Stimulated activated CD8-positive, alpha-beta memory T cell treated with anti-CD3 and anti-CD28 coated beads, Interleukin-2, amount 100 ng/mL, for 1 hour (primary cell): ENCODE results near the gene HAPLN3.

ENCODE experiments used
- DNase-seq, 2 donors: peaks; one replicate each; pipeline ENCODE4 v3.0.0-alpha.2; 2020; ENCODE audit warnings: low read depth in 2 of 2

HAPLN3 gene

DNA sequence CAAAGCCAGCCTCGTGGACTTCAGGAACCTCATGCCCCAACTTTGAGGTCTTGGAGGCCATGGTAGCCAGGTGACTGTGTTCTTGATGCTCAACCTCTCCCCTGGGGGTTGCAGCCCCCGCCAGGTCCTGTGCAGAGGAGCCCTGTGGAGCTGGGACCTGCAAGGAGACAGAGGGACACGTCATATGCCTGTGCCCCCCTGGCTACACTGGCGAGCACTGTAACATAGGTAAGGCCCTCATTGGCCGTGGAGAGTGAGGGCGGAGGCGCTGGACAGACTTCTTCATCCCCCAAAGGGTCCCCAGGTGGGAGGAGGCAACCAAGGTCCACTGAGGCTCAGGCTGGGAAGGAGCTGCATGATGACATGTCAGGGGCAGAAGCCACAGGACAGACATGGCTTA is 35.1 kb downstream of the HAPLN3 start:
- DNase-seq, result no peak

DNA sequence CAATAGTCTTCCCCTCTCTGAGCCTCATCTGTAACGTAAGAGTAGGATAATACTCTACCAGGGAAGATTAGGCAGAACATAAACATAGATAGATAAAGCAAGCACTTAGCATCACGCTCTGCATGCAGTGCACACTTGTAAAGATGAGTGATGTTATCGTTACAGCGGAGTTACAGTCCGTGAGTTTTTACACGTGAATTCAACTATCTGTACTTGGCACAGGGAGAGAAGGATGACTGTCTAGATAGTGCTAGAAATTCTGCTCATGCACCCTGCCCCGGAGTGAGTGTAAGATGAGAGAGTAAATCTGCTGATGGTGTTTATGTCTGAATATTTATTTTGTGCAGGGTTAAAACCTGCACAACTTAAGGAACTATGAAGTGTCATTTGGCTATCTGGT is 35.8 kb downstream of the HAPLN3 start:
- no peak for DNase-seq

DNA sequence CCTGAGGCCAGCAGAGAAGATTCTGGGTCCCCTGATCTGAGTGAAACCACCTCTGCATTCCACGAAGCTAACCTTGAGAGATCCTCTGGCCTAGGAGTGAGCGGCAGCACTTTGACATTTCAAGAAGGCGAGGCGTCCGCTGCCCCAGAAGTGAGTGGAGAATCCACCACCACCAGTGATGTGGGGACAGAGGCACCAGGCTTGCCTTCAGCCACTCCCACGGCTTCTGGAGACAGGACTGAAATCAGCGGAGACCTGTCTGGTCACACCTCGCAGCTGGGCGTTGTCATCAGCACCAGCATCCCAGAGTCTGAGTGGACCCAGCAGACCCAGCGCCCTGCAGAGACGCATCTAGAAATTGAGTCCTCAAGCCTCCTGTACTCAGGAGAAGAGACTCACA is 36.4 kb downstream of the HAPLN3 start:
- no peak for DNase-seq

DNA sequence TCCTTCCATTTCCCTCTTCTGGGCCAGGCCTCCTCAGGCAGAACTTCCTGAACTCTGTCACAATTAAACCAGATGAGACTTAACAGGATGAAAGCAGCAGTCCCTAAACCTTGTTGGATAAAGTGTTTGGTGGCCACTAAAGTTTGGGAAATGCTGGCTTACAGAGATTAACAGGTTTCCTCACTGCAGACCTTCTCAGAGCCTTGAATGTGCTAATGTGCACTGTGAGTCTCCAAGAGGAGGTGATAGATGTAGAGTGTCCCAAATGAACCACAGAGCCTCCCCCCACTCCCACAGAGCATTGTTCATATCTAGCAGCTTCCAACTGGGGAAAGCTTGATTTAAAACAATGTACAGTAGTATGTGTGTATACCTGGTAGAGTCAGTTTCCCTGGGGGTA is 42.9 kb downstream of the HAPLN3 start:
- no peak for DNase-seq

DNA sequence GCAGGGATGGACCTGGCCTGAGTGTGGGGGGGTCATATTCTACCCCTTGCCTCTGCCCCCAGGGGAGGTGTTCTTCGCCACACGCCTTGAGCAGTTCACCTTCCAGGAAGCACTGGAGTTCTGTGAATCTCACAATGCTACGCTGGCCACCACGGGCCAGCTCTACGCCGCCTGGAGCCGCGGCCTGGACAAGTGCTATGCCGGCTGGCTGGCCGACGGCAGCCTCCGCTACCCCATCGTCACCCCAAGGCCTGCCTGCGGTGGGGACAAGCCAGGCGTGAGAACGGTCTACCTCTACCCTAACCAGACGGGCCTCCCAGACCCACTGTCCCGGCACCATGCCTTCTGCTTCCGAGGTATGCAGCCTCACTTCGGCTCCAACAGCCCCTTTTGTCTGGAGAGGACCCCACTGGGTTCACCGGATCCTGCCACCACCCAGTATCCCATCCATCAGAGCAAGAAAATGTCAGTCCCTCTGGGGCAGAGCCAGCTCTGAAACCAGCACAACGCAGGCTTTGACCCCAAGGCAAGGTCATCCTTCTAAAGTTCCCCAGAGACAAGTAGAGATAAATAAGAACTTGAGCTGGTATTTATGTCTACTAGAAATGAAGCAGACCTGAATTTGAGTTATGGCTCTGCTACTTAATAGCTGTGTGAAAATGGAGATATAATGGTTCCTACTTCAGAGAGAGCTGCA is 45.8 kb downstream of the HAPLN3 start:
- no peak for DNase-seq

DNA sequence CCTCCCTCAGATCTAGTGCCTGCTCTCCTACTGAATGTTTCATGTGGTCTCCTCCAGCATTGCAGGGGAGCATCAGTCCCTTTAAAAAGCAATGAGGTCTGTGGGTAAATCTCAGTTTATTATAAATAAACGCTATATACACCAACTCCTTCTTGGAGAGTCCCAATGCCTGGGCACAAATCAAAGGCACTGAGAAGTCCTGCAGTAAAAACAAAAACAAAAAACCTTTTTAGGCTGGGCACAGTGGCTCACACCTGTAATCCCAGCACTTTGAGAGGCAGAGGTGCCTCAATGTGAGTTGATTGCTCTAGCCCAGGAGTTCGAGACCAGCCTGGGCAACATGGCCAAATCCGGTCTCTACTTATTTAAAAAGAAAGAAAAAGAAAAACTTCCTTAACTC is 47.1 kb downstream of the HAPLN3 start:
- no peak for DNase-seq

DNA sequence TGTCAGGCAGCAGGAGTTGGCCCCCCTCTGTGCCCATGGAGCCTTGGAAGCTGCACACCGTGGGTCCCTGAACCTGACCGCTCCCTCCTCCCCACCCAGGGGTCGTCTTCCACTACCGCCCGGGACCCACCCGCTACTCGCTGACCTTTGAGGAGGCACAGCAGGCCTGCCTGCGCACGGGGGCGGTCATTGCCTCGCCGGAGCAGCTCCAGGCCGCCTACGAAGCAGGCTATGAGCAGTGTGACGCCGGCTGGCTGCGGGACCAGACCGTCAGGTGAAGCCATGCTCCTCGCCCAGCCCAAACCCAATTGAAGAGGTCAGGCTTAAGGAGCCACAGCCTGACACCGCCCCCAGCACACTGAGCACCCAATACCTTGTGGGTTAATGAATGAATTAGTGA is 48.2 kb downstream of the HAPLN3 start:
- DNase-seq, result no peak

DNA sequence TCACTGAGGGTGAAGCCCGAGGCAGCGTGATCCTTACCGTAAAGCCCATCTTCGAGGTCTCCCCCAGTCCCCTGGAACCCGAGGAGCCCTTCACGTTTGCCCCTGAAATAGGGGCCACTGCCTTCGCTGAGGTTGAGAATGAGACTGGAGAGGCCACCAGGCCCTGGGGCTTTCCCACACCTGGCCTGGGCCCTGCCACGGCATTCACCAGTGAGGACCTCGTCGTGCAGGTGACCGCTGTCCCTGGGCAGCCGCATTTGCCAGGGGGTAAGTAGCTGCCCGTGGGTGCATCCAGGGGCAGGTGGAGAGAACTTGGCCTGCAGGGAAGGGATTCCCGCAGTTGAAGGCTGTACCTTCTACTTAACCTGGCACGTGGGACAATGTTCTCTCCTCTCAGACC is 49.7 kb downstream of the HAPLN3 start:
- no peak for DNase-seq

DNA sequence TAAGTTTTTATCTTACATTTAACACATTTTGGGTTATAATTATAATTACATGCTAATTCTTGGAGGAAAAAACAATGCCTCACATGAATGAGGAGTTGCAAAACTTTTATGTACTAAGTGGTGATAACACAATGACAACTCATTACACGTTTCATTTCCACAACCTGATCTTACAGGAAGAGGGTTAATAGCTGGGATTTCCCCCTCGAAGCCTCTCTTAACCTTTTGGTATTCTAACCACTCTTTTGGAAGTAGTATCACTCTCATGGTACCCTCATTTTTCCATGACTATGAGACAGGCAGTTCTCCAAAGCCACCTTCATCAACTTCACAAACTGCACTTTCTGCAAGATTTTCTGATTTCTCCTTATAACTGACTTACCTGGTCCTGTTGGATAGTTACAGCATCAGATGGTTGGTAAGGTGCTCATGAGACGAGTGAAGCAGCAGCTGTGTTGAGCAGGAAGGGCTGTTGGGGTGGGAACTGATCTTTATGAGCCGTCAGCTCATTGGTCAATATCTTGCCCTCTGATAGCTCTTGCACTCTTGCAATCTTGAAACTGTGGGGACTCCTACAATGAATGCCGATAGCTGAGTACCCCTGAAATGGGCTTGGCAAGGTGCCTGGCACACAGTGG is 50.5 kb downstream of the HAPLN3 start:
- DNase-seq, result no peak

DNA sequence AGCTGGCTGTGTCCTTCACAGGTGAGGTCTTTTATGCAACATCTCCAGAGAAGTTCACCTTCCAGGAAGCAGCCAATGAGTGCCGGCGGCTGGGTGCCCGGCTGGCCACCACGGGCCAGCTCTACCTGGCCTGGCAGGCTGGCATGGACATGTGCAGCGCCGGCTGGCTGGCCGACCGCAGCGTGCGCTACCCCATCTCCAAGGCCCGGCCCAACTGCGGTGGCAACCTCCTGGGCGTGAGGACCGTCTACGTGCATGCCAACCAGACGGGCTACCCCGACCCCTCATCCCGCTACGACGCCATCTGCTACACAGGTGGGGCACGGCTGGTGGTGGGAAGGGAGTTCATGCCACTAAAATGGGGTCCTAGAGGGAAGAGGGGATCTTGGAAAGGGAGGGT is 52.0 kb downstream of the HAPLN3 start:
- DNase-seq, result no peak

DNA sequence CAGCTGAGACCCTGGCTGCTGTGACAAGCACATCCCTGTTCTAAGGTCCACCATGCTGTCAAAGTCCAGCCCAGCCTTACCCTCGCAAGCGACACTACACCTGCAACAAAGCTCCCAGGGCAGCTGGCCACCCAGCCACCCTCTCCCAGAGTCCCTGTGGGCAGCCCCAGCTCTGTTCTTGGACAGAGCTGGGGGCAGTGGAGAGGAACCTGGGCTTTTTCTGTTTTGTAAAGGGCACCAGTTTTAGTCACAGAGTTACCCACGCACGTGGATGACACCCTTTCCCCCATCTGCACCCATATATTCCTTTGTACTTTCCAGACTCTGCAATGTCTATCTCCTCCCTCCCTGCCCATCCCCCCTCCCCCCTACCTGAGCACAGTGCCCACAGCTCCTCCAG is 53.2 kb downstream of the HAPLN3 start:
- no peak for DNase-seq

DNA sequence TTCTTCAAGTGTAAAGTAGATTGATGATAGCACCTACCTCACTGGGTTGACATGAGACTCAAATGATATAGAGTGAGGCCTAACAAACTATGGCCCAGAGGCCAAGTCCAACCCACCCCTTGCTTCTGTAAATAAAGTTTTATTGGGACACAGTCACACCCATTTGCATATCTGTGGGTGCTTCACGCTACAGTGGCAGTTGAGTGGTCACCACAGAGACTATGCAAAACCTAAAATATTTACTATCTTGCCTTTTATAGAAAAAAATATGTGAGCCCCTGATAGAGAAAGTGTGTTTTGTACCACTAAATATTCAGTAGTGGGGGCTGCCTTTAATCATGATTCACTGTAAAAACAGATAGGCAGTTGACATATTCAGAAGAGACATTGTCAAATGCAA is 54.1 kb downstream of the HAPLN3 start:
- DNase-seq, result no peak

DNA sequence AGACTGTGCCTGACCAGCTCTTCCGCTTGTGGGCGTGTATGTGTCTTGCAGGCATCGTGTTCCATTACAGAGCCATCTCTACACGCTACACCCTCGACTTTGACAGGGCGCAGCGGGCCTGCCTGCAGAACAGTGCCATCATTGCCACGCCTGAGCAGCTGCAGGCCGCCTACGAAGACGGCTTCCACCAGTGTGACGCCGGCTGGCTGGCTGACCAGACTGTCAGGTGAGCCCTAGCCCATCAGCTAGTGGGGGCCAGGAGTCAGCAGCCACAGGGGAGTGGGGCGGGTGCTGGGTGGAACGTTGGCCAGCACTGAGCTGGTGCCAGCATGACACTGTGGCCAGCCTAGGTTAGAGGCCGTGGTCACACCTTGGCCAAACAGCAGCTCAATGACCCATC is 55.4 kb downstream of the HAPLN3 start:
- DNase-seq, result no peak

DNA sequence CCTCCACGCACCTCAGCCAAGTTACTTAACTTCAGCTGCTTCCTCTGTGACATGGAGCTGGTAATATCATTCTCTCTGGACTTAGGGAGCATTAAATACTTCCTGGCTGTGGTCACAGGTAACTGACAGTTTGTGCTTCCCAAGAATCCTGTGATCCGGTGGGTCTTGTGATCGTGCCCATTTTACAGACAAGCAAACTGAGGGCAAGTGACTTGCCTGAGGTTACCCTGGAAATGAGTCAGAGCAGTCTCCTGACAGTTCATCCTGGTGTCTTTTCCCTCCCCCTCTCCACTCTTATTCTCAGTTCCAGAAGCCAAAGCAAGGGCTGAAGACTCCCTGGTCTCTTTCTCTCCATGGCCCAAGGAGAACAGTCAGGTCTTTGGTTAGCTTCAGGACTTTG is 56.2 kb downstream of the HAPLN3 start:
- no peak for DNase-seq

DNA sequence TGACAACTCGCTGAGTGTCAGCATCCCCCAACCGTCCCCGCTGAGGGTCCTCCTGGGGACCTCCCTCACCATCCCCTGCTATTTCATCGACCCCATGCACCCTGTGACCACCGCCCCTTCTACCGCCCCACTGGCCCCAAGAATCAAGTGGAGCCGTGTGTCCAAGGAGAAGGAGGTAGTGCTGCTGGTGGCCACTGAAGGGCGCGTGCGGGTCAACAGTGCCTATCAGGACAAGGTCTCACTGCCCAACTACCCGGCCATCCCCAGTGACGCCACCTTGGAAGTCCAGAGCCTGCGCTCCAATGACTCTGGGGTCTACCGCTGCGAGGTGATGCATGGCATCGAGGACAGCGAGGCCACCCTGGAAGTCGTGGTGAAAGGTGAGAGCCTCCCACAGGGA is 56.7 kb downstream of the HAPLN3 start:
- no peak for DNase-seq

DNA sequence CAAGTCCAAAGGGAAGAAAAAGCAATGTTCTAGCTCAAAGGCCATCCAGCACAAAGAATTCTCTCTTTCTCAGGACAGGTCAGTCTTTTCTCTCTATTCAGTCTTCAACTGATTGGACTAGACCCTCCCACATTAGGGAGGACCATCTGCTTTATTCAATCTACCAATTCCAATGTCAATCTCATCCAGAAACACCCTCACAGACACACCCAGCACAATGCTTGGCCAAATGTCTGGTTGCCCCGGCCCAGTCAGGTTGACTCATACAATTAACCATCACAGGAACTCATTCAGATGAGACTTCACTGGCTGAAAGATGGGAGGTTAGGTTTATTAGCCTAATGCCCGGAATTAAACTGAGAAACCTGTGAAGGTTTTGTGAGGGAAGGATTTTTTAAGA is 59.7 kb downstream of the HAPLN3 start:
- DNase-seq, result no peak

DNA sequence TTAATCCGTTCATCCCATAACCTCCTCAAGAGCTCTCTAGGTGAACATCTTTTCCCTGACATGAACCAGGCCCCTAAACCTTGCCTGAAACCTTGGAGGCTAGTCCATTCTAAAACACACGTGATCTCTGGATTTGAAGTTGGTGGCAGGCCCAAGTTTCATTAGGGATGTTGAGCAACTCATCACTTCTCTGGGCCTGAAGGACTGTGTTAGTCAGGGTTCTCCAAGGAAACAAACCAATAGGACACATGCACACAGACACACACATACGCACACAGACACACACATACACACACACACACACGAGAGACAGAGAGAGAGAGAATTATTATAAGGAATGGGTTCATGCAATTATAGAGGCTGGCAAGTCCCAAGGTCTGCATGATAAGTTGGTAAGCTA is 60.2 kb downstream of the HAPLN3 start:
- no peak for DNase-seq

DNA sequence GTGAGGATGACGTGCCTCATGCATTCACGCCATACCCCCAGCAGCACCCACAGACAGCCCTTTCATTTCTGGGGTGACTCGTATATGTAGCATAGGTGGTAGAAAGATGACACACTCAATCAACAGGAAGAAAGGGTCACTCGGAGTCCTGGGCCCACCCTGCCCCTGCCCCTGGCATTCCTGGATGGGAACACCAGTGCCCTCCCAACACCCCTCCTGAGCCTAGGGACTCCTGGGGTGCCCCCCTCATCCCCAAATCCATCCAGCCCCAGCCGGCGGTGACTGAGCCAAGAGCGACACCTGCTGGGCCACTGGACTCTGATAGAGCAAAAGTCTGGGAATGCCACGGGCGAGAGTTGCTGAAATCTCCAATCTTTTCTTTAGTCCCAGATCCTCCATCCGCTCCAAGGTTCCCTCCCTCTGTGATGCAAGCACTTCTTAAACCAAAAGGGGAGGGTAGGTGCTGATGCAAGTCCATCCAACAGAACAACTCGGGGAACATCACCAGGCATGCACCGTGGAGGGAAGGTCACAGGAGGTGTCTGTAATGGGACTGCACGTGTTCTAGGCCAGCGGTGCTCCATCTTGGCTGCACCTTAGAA is 61.0 kb downstream of the HAPLN3 start:
- DNase-seq, result no peak

DNA sequence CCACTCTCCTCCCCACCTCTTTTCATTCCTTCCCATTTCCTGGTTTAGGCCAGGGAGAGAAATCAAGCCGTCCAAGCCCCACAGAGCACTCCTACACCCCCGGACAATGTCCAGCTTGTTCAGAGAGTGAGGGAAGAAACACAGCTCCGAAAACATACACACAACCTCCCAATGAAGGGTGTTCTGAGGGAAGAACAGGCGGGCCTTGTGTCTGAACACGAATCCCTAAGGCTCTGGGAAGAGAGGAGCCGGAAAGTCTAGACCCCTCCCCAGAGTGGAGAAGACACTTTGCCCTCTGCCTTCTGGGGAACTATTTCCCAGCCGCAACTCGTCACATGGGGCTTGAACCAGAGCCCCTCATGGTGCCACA is 61.6 kb downstream of the HAPLN3 start:
- no peak for DNase-seq

DNA sequence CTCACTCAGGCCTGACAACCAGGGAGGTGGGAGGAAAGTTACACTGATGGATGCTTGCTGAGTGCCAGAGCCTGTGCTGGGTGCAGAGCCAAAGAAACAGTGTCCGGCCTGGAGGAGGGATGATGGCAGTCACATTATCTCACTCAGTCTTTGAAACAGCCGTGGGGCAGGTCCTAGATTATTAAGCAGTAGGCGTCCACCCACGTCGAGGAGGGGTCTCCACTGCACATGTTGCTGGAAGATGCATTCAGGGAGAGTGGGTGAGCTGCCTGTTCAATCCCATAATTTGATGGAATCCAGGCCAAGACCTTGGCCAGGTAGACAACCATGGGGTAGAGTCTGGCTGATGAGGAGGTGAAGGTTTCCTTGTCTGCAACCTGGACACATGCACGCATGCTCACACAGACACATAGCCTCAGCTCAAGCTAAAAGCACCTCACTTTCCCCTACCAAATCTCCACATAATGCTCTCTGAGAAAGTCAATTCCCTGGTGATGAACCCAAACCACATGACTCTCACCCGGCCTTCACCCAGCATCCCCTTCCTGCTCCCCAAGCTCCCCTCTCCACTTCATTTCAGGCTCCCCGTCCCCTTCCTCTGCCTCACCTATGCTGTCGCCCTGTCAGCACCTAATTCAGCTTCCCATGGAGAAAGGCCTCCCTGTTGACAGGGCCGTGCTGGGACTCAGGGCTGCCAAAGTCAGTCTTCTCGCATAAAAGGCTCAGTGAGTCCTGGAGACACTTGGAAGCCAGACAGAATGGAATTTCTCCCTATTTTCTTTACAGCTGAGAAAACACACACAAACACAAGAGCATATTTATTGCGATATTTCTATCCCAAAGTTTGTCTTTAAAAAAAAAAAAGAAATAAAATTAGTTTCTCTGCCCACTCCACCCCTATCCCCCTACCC is 62.3 kb downstream of the HAPLN3 start:
- DNase-seq, result no peak

DNA sequence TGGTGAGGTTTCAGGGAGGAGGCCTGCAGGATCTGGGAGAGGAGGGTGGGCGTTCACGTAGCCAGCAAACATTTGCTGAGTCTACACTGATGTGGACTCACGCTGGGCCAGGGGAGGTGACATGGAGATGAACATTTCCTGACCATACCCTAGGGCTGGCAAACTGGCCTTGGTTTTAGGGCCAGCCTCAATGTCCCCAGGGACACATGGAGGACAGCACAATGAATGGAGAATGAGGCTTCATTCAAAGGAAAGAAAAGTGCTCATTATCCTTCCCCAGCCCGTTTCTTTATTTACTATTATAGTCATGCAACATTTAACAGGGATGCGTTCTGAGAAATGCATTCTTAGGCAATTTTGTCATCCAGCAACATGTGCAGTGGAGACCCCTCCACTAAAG is 65.3 kb downstream of the HAPLN3 start:
- no peak for DNase-seq

DNA sequence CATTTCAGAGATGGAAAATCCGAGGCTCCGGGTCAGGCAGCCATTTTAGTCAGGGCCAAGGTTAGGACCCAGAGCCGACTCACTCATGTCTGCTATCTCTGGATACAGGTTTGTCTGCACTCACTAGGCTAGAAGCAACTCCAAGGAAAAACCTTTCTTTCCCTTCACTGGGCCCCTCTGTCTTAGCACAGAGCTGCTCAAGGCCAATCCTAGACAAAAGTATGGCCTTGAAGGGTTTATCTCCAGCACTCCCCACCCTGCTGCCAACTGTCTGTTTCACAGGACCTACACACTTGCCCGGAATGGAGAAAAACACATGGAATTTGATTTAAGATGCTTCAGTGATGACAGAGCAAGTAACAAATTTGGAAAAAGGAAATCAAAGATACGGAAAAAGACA is 66.6 kb downstream of the HAPLN3 start:
- DNase-seq, result no peak
